ENCODE measurements around the gene RSPRY1.
"Not testable (repeated sequence)": the region's sequence is repeated elsewhere in the genome, so short reads cannot be mapped to it uniquely, and the experiment has no call there.

The RSPRY1 gene

GRCh38 chr16:57270221-57271062 lies 84.3 kb downstream of the RSPRY1 start:
- Histone ChIP-seq H3K4me1 (ENCODE audit: control insufficient read depth, insufficient read depth, low read length, poor library complexity, severe bottlenecking) (peaks cover 20% of the 10 kb centered on the region), H3K27me3 (replicated peaks; ENCODE audit: control insufficient read depth, insufficient read depth, low read length, poor library complexity, severe bottlenecking) (no peaks in the 10 kb centered on the region), H3K27ac (ENCODE audit: insufficient read depth, low read length, poor library complexity, severe bottlenecking) (no peak overlapping the region), H3K9me3 (ENCODE audit: control insufficient read depth, low read length) (no peaks in the 10 kb centered on the region), H3K36me3 (ENCODE audit: control insufficient read depth, insufficient read depth, low read length) (no peaks in the 10 kb centered on the region), H3K4me3 (ENCODE audit: insufficient read depth, low read depth, low read length, poor library complexity, severe bottlenecking) (no peak overlapping the region)
- no peak for DNase-seq

GRCh38 chr16:57271063-57271345 lies 84.9 kb downstream of the RSPRY1 start:
- Histone ChIP-seq H3K27ac (ENCODE audit: insufficient read depth, low read length, poor library complexity, severe bottlenecking) (no peak overlapping the region), H3K36me3 (ENCODE audit: control insufficient read depth, insufficient read depth, low read length) (no peaks in the 10 kb centered on the region), H3K4me1 (ENCODE audit: control insufficient read depth, insufficient read depth, low read length, poor library complexity, severe bottlenecking) (peaks cover 14% of the 10 kb centered on the region), H3K27me3 (replicated peaks; ENCODE audit: control insufficient read depth, insufficient read depth, low read length, poor library complexity, severe bottlenecking) (no peaks in the 10 kb centered on the region), H3K9me3 (ENCODE audit: control insufficient read depth, low read length) (no peaks in the 10 kb centered on the region), H3K4me3 (ENCODE audit: insufficient read depth, low read depth, low read length, poor library complexity, severe bottlenecking) (no peak overlapping the region)
- DNase-seq: no peak

- peaks cover 7% of the 10 kb centered on the region for H3K4me1 ChIP-seq (ENCODE audit: control insufficient read depth, insufficient read depth, low read length, poor library complexity, severe bottlenecking)
- no peaks in the 10 kb centered on the region for H3K9me3 ChIP-seq (ENCODE audit: control insufficient read depth, low read length)
- no peak overlapping the region for H3K27ac ChIP-seq (ENCODE audit: insufficient read depth, low read length, poor library complexity, severe bottlenecking)
- H3K36me3 ChIP-seq (ENCODE audit: control insufficient read depth, insufficient read depth, low read length): no peaks in the 10 kb centered on the region
- DNase-seq: no peak
- H3K4me3 ChIP-seq (ENCODE audit: insufficient read depth, low read depth, low read length, poor library complexity, severe bottlenecking): no peak overlapping the region
- H3K27me3 ChIP-seq (replicated peaks; ENCODE audit: control insufficient read depth, insufficient read depth, low read length, poor library complexity, severe bottlenecking): no peaks in the 10 kb centered on the region
Observed at GRCh38 chr16:57271867-57272495, 85.9 kb downstream of the RSPRY1 start.

- Histone ChIP-seq H3K4me3 (ENCODE audit: insufficient read depth, low read depth, low read length, poor library complexity, severe bottlenecking) (no peak overlapping the region), H3K9me3 (ENCODE audit: control insufficient read depth, low read length) (no peaks in the 10 kb centered on the region), H3K4me1 (ENCODE audit: control insufficient read depth, insufficient read depth, low read length, poor library complexity, severe bottlenecking) (no peaks in the 10 kb centered on the region), H3K27me3 (replicated peaks; ENCODE audit: control insufficient read depth, insufficient read depth, low read length, poor library complexity, severe bottlenecking) (no peaks in the 10 kb centered on the region), H3K27ac (ENCODE audit: insufficient read depth, low read length, poor library complexity, severe bottlenecking) (no peak overlapping the region), H3K36me3 (ENCODE audit: control insufficient read depth, insufficient read depth, low read length) (no peaks in the 10 kb centered on the region)
- no peak for DNase-seq
Observed at GRCh38 chr16:57273359-57273758, 87.2 kb downstream of the RSPRY1 start.

GRCh38 chr16:57273826-57274225 lies 87.7 kb downstream of the RSPRY1 start:
- no peak overlapping the region for H3K27ac ChIP-seq (ENCODE audit: insufficient read depth, low read length, poor library complexity, severe bottlenecking)
- no peak overlapping the region for H3K4me3 ChIP-seq (ENCODE audit: insufficient read depth, low read depth, low read length, poor library complexity, severe bottlenecking)
- H3K27me3 ChIP-seq (replicated peaks; ENCODE audit: control insufficient read depth, insufficient read depth, low read length, poor library complexity, severe bottlenecking): no peaks in the 10 kb centered on the region
- no peak for DNase-seq
- no peaks in the 10 kb centered on the region for H3K36me3 ChIP-seq (ENCODE audit: control insufficient read depth, insufficient read depth, low read length)
- H3K9me3 ChIP-seq (ENCODE audit: control insufficient read depth, low read length): no peaks in the 10 kb centered on the region
- no peaks in the 10 kb centered on the region for H3K4me1 ChIP-seq (ENCODE audit: control insufficient read depth, insufficient read depth, low read length, poor library complexity, severe bottlenecking)

- DNase-seq; H3K4me1 ChIP-seq (ENCODE audit: control insufficient read depth, insufficient read depth, low read length, poor library complexity, severe bottlenecking); H3K4me3 ChIP-seq (ENCODE audit: insufficient read depth, low read depth, low read length, poor library complexity, severe bottlenecking); H3K27me3 ChIP-seq (replicated peaks; ENCODE audit: control insufficient read depth, insufficient read depth, low read length, poor library complexity, severe bottlenecking); H3K36me3 ChIP-seq (ENCODE audit: control insufficient read depth, insufficient read depth, low read length); H3K9me3 ChIP-seq (ENCODE audit: control insufficient read depth, low read length); H3K27ac ChIP-seq (ENCODE audit: insufficient read depth, low read length, poor library complexity, severe bottlenecking): not testable (repeated sequence)
Observed at GRCh38 chr16:57275946-57276345, 89.8 kb downstream of the RSPRY1 start.

- Histone ChIP-seq H3K27me3 (replicated peaks; ENCODE audit: control insufficient read depth, insufficient read depth, low read length, poor library complexity, severe bottlenecking) (no peaks in the 10 kb centered on the region), H3K4me3 (ENCODE audit: insufficient read depth, low read depth, low read length, poor library complexity, severe bottlenecking) (no peak overlapping the region), H3K9me3 (ENCODE audit: control insufficient read depth, low read length) (no peaks in the 10 kb centered on the region), H3K4me1 (ENCODE audit: control insufficient read depth, insufficient read depth, low read length, poor library complexity, severe bottlenecking) (peaks cover 8% of the 10 kb centered on the region), H3K36me3 (ENCODE audit: control insufficient read depth, insufficient read depth, low read length) (no peaks in the 10 kb centered on the region), H3K27ac (ENCODE audit: insufficient read depth, low read length, poor library complexity, severe bottlenecking) (no peak overlapping the region)
- DNase-seq: no peak
Observed at GRCh38 chr16:57276596-57276995, 90.5 kb downstream of the RSPRY1 start.

- Histone ChIP-seq H3K4me3 (ENCODE audit: insufficient read depth, low read depth, low read length, poor library complexity, severe bottlenecking) (no peak overlapping the region), H3K9me3 (ENCODE audit: control insufficient read depth, low read length) (no peaks in the 10 kb centered on the region), H3K27me3 (replicated peaks; ENCODE audit: control insufficient read depth, insufficient read depth, low read length, poor library complexity, severe bottlenecking) (no peaks in the 10 kb centered on the region), H3K36me3 (ENCODE audit: control insufficient read depth, insufficient read depth, low read length) (no peaks in the 10 kb centered on the region), H3K4me1 (ENCODE audit: control insufficient read depth, insufficient read depth, low read length, poor library complexity, severe bottlenecking) (peaks cover 8% of the 10 kb centered on the region), H3K27ac (ENCODE audit: insufficient read depth, low read length, poor library complexity, severe bottlenecking) (no peak overlapping the region)
- peak; percentile 38 to 59 (median 42) for DNase-seq
Observed at GRCh38 chr16:57277586-57277985, 91.5 kb downstream of the RSPRY1 start.

GRCh38 chr16:57278494-57278893 lies 92.4 kb downstream of the RSPRY1 start:
- no peak for DNase-seq
- no peak overlapping the region for H3K4me3 ChIP-seq (ENCODE audit: insufficient read depth, low read depth, low read length, poor library complexity, severe bottlenecking)
- H3K36me3 ChIP-seq (ENCODE audit: control insufficient read depth, insufficient read depth, low read length): no peaks in the 10 kb centered on the region
- no peaks in the 10 kb centered on the region for H3K9me3 ChIP-seq (ENCODE audit: control insufficient read depth, low read length)
- no peaks in the 10 kb centered on the region for H3K27me3 ChIP-seq (replicated peaks; ENCODE audit: control insufficient read depth, insufficient read depth, low read length, poor library complexity, severe bottlenecking)
- H3K4me1 ChIP-seq (ENCODE audit: control insufficient read depth, insufficient read depth, low read length, poor library complexity, severe bottlenecking): peaks cover 8% of the 10 kb centered on the region
- H3K27ac ChIP-seq (ENCODE audit: insufficient read depth, low read length, poor library complexity, severe bottlenecking): no peak overlapping the region

GRCh38 chr16:57279780-57280638 lies 93.9 kb downstream of the RSPRY1 start:
- Histone ChIP-seq H3K36me3 (ENCODE audit: control insufficient read depth, insufficient read depth, low read length) (no peaks in the 10 kb centered on the region), H3K9me3 (ENCODE audit: control insufficient read depth, low read length) (no peaks in the 10 kb centered on the region), H3K4me1 (ENCODE audit: control insufficient read depth, insufficient read depth, low read length, poor library complexity, severe bottlenecking) (peaks cover 17% of the 10 kb centered on the region), H3K27ac (ENCODE audit: insufficient read depth, low read length, poor library complexity, severe bottlenecking) (no peak overlapping the region), H3K4me3 (ENCODE audit: insufficient read depth, low read depth, low read length, poor library complexity, severe bottlenecking) (no peak overlapping the region), H3K27me3 (replicated peaks; ENCODE audit: control insufficient read depth, insufficient read depth, low read length, poor library complexity, severe bottlenecking) (peaks cover 5% of the 10 kb centered on the region)
- no peak for DNase-seq
